ENCODE measurements around the gene PRKAG2.

Gene PRKAG2

GRCh38 chr7:151518947-151519764, 357.8 kb downstream of the PRKAG2 start:
- peak; percentile 28 for TF ChIP-seq CTCF (IDR thresholded peaks at IDR 0.05)

- TF ChIP-seq CTCF (IDR thresholded peaks at IDR 0.05) = no peak
These were observed 358.6 kb downstream of the PRKAG2 start for GRCh38 chr7:151518105-151518946.

GRCh38 chr7:151517601-151518104, 359.3 kb downstream of the PRKAG2 start:
- no peak for TF ChIP-seq CTCF (IDR thresholded peaks at IDR 0.05)

- TF ChIP-seq CTCF (IDR thresholded peaks at IDR 0.05) = no peak
These were observed 361.7 kb downstream of the PRKAG2 start for GRCh38 chr7:151515276-151515565.

- TF ChIP-seq CTCF (IDR thresholded peaks at IDR 0.05) = no peak
These were observed 362.2 kb downstream of the PRKAG2 start for GRCh38 chr7:151514461-151515275.

GRCh38 chr7:151513133-151513532, 363.8 kb downstream of the PRKAG2 start:
- TF ChIP-seq CTCF (IDR thresholded peaks at IDR 0.05) = no peak

GRCh38 chr7:151512353-151512752, 364.6 kb downstream of the PRKAG2 start:
- no peak for TF ChIP-seq CTCF (IDR thresholded peaks at IDR 0.05)

Measured in LNCAP (cell line).